Measurements from ENCODE around the gene ASB7. TPM values are rescaled to one million over a fixed set of nuclear protein-coding genes. Genes with fewer than 3 reads are reported as not detected.
A peak's percentile ranks its signal among the peaks of the same experiment; 100 is the strongest.

ASB7 gene
- total RNA-seq, 4 donors from 2014 or later: 10.2 to 14.8 (median 11.9) TPM

DNA sequence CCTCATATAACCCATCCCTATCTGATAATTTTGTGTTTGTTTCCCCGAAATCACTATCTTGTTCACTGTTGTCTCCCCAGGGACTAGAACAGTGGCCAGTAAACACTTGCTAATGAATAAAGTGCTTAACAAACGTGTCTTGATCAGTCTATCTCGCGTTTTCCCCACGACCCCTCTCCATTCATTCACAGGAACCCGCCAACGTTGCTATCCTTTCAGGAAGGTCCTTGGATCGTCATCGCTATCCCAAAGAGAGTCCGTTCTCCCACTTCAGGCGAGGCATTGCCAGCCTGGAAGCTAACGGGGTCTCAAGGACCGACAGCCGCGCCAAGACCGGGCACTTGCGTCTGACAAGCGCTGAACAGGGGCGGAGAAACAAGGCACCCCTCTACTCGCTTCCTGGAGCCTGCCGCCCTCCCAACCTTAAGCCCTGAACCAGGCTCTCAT lies 749 bp upstream of the ASB7 start:
- Histone ChIP-seq H3K36me3 (peaks cover 0 to 17% of the 10 kb centered on the region in 2 donors), H3K27me3 (no peaks in the 10 kb centered on the region), H3K4me3 (peak overlapping the region; percentile 72 to 92), H3K27ac (peak overlapping the region; percentile 27 to 88 (median 86)), H3K9me3 (no peaks in the 10 kb centered on the region), H3K4me1 (peaks cover 11 to 55% (median 16%) of the 10 kb centered on the region in 3 donors)
- peak; percentile 10 for ATAC-seq
- WGBS, 2 donors (ENCODE audit: low coverage in 1 of 2): 0 to 1% methylated on average over 7 to 20 of the region's 21 CpGs
- TF ChIP-seq CTCF (IDR thresholded peaks at IDR 0.05) (no peak), POLR2A (IDR thresholded peaks at IDR 0.05) (no peak), EP300 (IDR thresholded peaks at IDR 0.05) (no peak), POLR2AphosphoS5 (IDR thresholded peaks at IDR 0.05) (no peak)

- Histone ChIP-seq H3K27ac (peak overlapping the region; percentile 72 to 93 (median 92)), H3K9me3 (no peaks in the 10 kb centered on the region), H3K4me3 (peak overlapping the region; percentile 89 to 92), H3K36me3 (peaks cover 0 to 25% of the 10 kb centered on the region in 2 donors), H3K4me1 (peaks cover 11 to 49% (median 16%) of the 10 kb centered on the region in 3 donors), H3K27me3 (no peaks in the 10 kb centered on the region)
- WGBS, 2 donors (ENCODE audit: low coverage in 1 of 2): 0% methylated on average over 1 to 3 of the region's 16 CpGs
- ATAC-seq: no peak
- TF ChIP-seq POLR2A (IDR thresholded peaks at IDR 0.05): no peak
- no peak for TF ChIP-seq POLR2AphosphoS5 (IDR thresholded peaks at IDR 0.05)
- no peak for TF ChIP-seq CTCF (IDR thresholded peaks at IDR 0.05)
- no peak for TF ChIP-seq EP300 (IDR thresholded peaks at IDR 0.05)
These were observed 519 bp downstream of the ASB7 start for GRCh38 chr15:100602823-100603393.

- no peak overlapping the region for H3K27ac ChIP-seq
- H3K9me3 ChIP-seq: no peaks in the 10 kb centered on the region
- TF ChIP-seq EP300 (IDR thresholded peaks at IDR 0.05): no peak
- TF ChIP-seq POLR2AphosphoS5 (IDR thresholded peaks at IDR 0.05): no peak
- TF ChIP-seq POLR2A (IDR thresholded peaks at IDR 0.05): no peak
- TF ChIP-seq CTCF (IDR thresholded peaks at IDR 0.05): no peak
- ATAC-seq: no peak
- no peak overlapping the region for H3K4me3 ChIP-seq
- H3K4me1 ChIP-seq: no peaks in the 10 kb centered on the region
- 94 to 96% methylated on average over 2 of the region's 2 CpGs for WGBS, 2 donors (ENCODE audit: low coverage in 1 of 2)
- H3K27me3 ChIP-seq: no peaks in the 10 kb centered on the region
- peaks cover 4 to 80% of the 10 kb centered on the region in 2 donors for H3K36me3 ChIP-seq
These were observed 10.2 kb downstream of the ASB7 start for GRCh38 chr15:100612539-100612938.

- 100% methylated on average over 1 of the region's 1 CpG; no CpG with 5 or more reads in 1 of the 2 donors for WGBS, 2 donors (ENCODE audit: low coverage in 1 of 2)
- no peak overlapping the region for H3K27ac ChIP-seq
- TF ChIP-seq EP300 (IDR thresholded peaks at IDR 0.05): no peak
- TF ChIP-seq POLR2AphosphoS5 (IDR thresholded peaks at IDR 0.05): no peak
- TF ChIP-seq POLR2A (IDR thresholded peaks at IDR 0.05): no peak
- TF ChIP-seq CTCF (IDR thresholded peaks at IDR 0.05): no peak
- H3K27me3 ChIP-seq: no peaks in the 10 kb centered on the region
- ATAC-seq: no peak
- no peaks in the 10 kb centered on the region for H3K9me3 ChIP-seq
- H3K36me3 ChIP-seq: peaks cover 4 to 80% of the 10 kb centered on the region in 2 donors
- no peaks in the 10 kb centered on the region for H3K4me1 ChIP-seq
- no peak overlapping the region for H3K4me3 ChIP-seq
These were observed 10.8 kb downstream of the ASB7 start for GRCh38 chr15:100613208-100613607.

DNA sequence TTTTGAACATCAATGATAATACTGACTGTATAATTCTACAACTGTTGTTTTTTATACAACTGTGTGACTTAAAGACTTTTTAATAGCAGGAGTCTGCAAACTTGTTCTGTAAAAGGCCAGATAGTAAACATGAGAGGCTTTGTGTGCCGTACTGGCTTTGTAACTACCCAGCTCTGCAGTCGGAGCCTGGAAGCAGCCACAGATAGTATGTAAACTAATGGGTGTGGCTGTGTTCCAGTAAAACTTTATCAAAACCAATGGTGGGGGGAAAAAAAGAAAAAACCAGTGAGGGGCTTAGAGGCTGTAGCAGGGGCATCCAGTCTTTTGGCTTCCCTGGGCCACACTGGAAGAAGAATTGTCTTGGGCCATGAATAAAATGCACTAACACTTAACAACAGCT lies 11.9 kb downstream of the ASB7 start:
- Histone ChIP-seq H3K27me3 (no peaks in the 10 kb centered on the region), H3K36me3 (peaks cover 4 to 84% of the 10 kb centered on the region in 2 donors), H3K4me3 (no peak overlapping the region), H3K4me1 (no peaks in the 10 kb centered on the region), H3K9me3 (no peaks in the 10 kb centered on the region), H3K27ac (no peak overlapping the region)
- TF ChIP-seq CTCF (IDR thresholded peaks at IDR 0.05) (no peak), EP300 (IDR thresholded peaks at IDR 0.05) (no peak), POLR2A (IDR thresholded peaks at IDR 0.05) (no peak), POLR2AphosphoS5 (IDR thresholded peaks at IDR 0.05) (no peak)
- no peak for ATAC-seq
- 61 to 92% methylated on average over 2 of the region's 2 CpGs for WGBS, 2 donors (ENCODE audit: low coverage in 1 of 2)
